ENCODE data around the gene NRXN2. TPM values are rescaled to one million over a fixed set of nuclear protein-coding genes. Genes with fewer than 3 reads are reported as not detected.

The NRXN2 gene
- total RNA-seq, 1 donor from 2014 or later = 10.0 TPM

DNA sequence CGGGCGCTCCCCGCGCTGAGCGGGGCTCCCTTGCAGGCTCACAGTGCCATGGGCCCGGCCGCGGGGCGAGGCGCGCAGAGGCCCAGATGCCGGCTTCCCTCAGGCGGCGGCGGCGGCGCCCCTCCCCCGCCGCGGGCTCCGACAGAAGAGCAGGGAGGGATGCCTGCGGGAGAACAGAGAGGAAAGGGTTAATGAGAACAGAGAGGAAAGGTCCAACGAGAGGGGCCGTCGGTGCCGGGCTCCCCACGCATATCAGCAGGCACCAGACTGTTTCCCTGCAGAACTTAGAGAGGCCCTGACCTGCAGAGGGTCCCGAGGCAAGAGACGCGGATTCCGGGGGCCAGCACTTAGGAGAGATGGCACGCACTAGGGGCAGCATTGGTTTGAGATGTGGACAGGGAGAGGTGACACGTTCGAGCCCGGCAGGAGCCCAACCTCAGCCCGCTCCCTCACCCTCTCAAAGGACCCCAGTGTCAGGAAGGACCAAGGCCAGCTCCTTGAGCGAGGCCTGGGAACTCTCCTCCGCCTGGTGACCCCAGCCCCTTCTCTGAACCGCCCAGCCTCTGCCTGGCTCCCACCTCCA is 9.1 kb downstream of the NRXN2 start:
- Mint-ChIP-seq H3K36me3 (ENCODE audit: low read depth) (no peaks in the 10 kb centered on the region), H3K4me3 (peak overlapping the region; percentile 41), H3K27me3 (ENCODE audit: low read depth) (peaks cover 87% of the 10 kb centered on the region), H3K27ac (ENCODE audit: unreplicated experiment) (no peak overlapping the region), H3K4me1 (peaks cover 12% of the 10 kb centered on the region), H3K9me3 (no peaks in the 10 kb centered on the region)
- no peak for DNase-seq (ENCODE audit: low read depth, low spot score)
- TF ChIP-seq, protein P1, sequence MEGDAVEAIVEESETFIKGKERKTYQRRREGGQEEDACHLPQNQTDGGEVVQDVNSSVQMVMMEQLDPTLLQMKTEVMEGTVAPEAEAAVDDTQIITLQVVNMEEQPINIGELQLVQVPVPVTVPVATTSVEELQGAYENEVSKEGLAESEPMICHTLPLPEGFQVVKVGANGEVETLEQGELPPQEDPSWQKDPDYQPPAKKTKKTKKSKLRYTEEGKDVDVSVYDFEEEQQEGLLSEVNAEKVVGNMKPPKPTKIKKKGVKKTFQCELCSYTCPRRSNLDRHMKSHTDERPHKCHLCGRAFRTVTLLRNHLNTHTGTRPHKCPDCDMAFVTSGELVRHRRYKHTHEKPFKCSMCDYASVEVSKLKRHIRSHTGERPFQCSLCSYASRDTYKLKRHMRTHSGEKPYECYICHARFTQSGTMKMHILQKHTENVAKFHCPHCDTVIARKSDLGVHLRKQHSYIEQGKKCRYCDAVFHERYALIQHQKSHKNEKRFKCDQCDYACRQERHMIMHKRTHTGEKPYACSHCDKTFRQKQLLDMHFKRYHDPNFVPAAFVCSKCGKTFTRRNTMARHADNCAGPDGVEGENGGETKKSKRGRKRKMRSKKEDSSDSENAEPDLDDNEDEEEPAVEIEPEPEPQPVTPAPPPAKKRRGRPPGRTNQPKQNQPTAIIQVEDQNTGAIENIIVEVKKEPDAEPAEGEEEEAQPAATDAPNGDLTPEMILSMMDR (conservative IDR thresholded peaks at IDR 0.05) = no peak

DNA sequence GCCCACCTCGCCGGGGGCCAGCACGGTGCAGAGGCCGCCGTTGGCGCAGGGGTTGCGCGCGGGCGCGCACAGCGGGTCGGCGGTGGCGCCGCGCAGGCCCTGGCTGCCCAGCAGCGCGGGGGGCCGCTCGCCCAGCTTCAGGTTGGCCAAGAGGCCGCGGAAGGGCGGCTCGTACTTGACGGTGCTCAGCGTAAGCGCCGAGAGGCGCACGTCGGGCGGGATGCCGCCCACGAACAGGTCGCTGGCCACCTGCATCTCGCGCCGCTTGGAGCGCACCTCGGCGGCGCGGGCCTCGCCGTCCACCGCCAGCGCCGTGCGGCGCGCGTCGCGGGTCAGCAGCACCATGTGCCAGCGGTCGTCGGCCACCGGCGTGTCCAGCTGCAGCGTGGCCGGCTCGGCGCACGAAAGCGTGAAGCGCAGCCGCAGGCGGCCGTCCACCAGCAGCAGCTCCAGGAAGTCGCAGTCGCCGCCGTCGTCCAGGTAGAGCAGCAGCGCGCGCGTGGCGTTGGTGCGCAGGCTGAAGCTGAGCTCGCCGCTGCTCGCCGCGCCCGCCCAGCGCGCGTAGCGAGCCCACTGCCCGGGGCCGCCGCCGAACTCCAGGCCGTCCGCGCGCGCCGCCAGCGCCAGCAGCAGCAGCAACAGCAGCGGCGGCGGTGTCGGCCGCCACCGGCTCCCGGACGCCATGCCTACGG is 9.8 kb downstream of the NRXN2 start:
- no peaks in the 10 kb centered on the region for H3K36me3 Mint-ChIP-seq (ENCODE audit: low read depth)

GRCh38 chr11:64712430-64713015 is 10.5 kb downstream of the NRXN2 start:
- TF ChIP-seq, protein P1 (conservative IDR thresholded peaks at IDR 0.05) = no peak
- peaks cover 83% of the 10 kb centered on the region for H3K27me3 Mint-ChIP-seq (ENCODE audit: low read depth)
- H3K27ac Mint-ChIP-seq (ENCODE audit: unreplicated experiment) = no peak overlapping the region
- no peaks in the 10 kb centered on the region for H3K36me3 Mint-ChIP-seq (ENCODE audit: low read depth)
- DNase-seq (ENCODE audit: low read depth, low spot score) = no peak
- no peak overlapping the region for H3K4me3 Mint-ChIP-seq
- H3K9me3 Mint-ChIP-seq = no peaks in the 10 kb centered on the region
- peaks cover 16% of the 10 kb centered on the region for H3K4me1 Mint-ChIP-seq

More for the DNA sequence above, 9.8 kb downstream of the NRXN2 start:
- no peak overlapping the region for H3K27ac Mint-ChIP-seq (ENCODE audit: unreplicated experiment)
- H3K27me3 Mint-ChIP-seq (ENCODE audit: low read depth) = peaks cover 84% of the 10 kb centered on the region
- peaks cover 16% of the 10 kb centered on the region for H3K4me1 Mint-ChIP-seq
- TF ChIP-seq, protein P1 (conservative IDR thresholded peaks at IDR 0.05) = no peak
- no peak for DNase-seq (ENCODE audit: low read depth, low spot score)
- no peak overlapping the region for H3K4me3 Mint-ChIP-seq
- no peaks in the 10 kb centered on the region for H3K9me3 Mint-ChIP-seq

- H3K9me3 Mint-ChIP-seq = no peaks in the 10 kb centered on the region
- no peak overlapping the region for H3K4me3 Mint-ChIP-seq
- peaks cover 80% of the 10 kb centered on the region for H3K27me3 Mint-ChIP-seq (ENCODE audit: low read depth)
- no peak for DNase-seq (ENCODE audit: low read depth, low spot score)
- H3K27ac Mint-ChIP-seq (ENCODE audit: unreplicated experiment) = no peak overlapping the region
- H3K4me1 Mint-ChIP-seq = peaks cover 13% of the 10 kb centered on the region
- H3K36me3 Mint-ChIP-seq (ENCODE audit: low read depth) = no peaks in the 10 kb centered on the region
- TF ChIP-seq, protein P1 (conservative IDR thresholded peaks at IDR 0.05) = no peak
These were observed 11.0 kb downstream of the NRXN2 start for GRCh38 chr11:64711956-64712362.

- Mint-ChIP-seq H3K36me3 (ENCODE audit: low read depth) (no peaks in the 10 kb centered on the region), H3K27ac (ENCODE audit: unreplicated experiment) (no peak overlapping the region), H3K4me3 (no peak overlapping the region), H3K4me1 (peaks cover 11% of the 10 kb centered on the region), H3K9me3 (no peaks in the 10 kb centered on the region), H3K27me3 (ENCODE audit: low read depth) (peaks cover 79% of the 10 kb centered on the region)
- no peak for DNase-seq (ENCODE audit: low read depth, low spot score)
- TF ChIP-seq, protein P1 (conservative IDR thresholded peaks at IDR 0.05) = no peak
These were observed 11.7 kb downstream of the NRXN2 start for GRCh38 chr11:64711138-64711955.
